Gastrocnemius medialis (tissue), 4 donors: ENCODE measurements around the gene CD5L. TPM values are rescaled to one million over a fixed set of nuclear protein-coding genes. Genes with fewer than 3 reads are reported as not detected.

Experiments used
- ATAC-seq, 2 donors: fragments of 150-250 bp; one replicate each; pipeline ENCODE4 v1.9.1; 2016
- DNase-seq, 2 donors: peaks; one replicate each; pipeline ENCODE4 v3.0.0-alpha.2; 2019
- H3K27ac ChIP-seq, 4 donors: fragments of 200-600 bp; sonication (generic); 1 replicate in 1 of 4; 2 replicates in 3 of 4; pipeline ENCODE4 v1.5.1; 2016 to 2018; ENCODE audit warnings: mild to moderate bottlenecking in 2 of 4, moderate library complexity in 1 of 4
- H3K27me3 ChIP-seq, 3 donors: fragments of 200-600 bp; sonication (generic) in 2 of 3; 1 replicate in 1 of 3; 2 replicates in 2 of 3; pipeline versions ENCODE4 v1.5.1 to v1.6.0; 2016 to 2019; ENCODE audit warnings: mild to moderate bottlenecking in 1 of 3, moderate library complexity in 1 of 3
- H3K36me3 ChIP-seq, 2 donors: fragments of 200-600 bp; sonication (generic) in 1 of 2; one replicate each; pipeline ENCODE4 v1.5.1; 2017 to 2018
- H3K4me1 ChIP-seq, 2 donors: fragments of 200-600 bp; sonication (generic) in 1 of 2; one replicate each; pipeline ENCODE4 v1.5.1; 2016 to 2017; ENCODE audit warnings: mild to moderate bottlenecking in 2 of 2
- H3K4me3 ChIP-seq, 4 donors: fragments of 200-600 bp; sonication (generic) in 3 of 4; 1 replicate in 1 of 4; 2 replicates in 3 of 4; pipeline ENCODE4 v1.5.1; 2016 to 2019; ENCODE audit warnings: mild to moderate bottlenecking in 2 of 4
- H3K9me3 ChIP-seq, 3 donors: fragments of 200-600 bp; sonication (generic) in 2 of 3; 1 replicate in 1 of 3; 2 replicates in 2 of 3; pipeline ENCODE4 v1.5.1; 2016 to 2019
- POLR2A ChIP-seq, 2 donors: fragments of 450-650 bp; IDR thresholded peaks; one replicate each; pipeline ENCODE4 v1.6.1; 2017; ENCODE audit warnings: antibody characterized with exemption in 2 of 2, mild to moderate bottlenecking in 2 of 2, moderate library complexity in 2 of 2
- in situ Hi-C, 4 donors: fragments of 200-750 bp; cut with MboI; loops; one replicate each; pipeline versions ENCODE4 v1.15.0 to v1.8.0; 2017; ENCODE audit warnings: low sequenced_read_pairs in 4 of 4
- intact Hi-C: fragments of 100-400 bp; cut with DNase I; formaldehyde crosslinking; loops from one replicate; pipeline ENCODE4 v1.15.1; 2023; ENCODE audit warnings: low total_unique reads
- total RNA-seq, 4 donors: library from RNA; depleted of rRNA; stranded (reverse); fragments of >200 nt; gene quantifications; one replicate each; pipeline versions ENCODE4 v1.1.0 to v1.2.3, GENCODE V29; 2016
- TF ChIP-seq, protein P1 (sequence below), 5 experiments: fragments of 450-650 bp in 3 of 5; fragments of 200-600 bp in 2 of 5; sonication (generic) in 2 of 5; IDR thresholded peaks in 4 of 5; conservative IDR thresholded peaks in 1 of 5; 1 replicate in 4 of 5; 2 replicates in 1 of 5; pipeline ENCODE4 v1.5.1; 2016 to 2019; ENCODE audit warnings: antibody characterized with exemption in 5 of 5, mild to moderate bottlenecking in 3 of 5, moderate library complexity in 3 of 5

Gene CD5L
- total RNA-seq, 4 donors from 2014 or later: not detected

GRCh38 chr1:157868654-157869053 is 27.0 kb upstream of the CD5L start:
- Histone ChIP-seq H3K9me3 (no peaks in the 10 kb centered on the region), H3K4me1 (no peaks in the 10 kb centered on the region), H3K4me3 (no peak overlapping the region), H3K27ac (no peak overlapping the region), H3K27me3 (no peaks in the 10 kb centered on the region), H3K36me3 (no peaks in the 10 kb centered on the region)
- ATAC-seq (no peak), DNase-seq (no peak)
- TF ChIP-seq, protein P1, sequence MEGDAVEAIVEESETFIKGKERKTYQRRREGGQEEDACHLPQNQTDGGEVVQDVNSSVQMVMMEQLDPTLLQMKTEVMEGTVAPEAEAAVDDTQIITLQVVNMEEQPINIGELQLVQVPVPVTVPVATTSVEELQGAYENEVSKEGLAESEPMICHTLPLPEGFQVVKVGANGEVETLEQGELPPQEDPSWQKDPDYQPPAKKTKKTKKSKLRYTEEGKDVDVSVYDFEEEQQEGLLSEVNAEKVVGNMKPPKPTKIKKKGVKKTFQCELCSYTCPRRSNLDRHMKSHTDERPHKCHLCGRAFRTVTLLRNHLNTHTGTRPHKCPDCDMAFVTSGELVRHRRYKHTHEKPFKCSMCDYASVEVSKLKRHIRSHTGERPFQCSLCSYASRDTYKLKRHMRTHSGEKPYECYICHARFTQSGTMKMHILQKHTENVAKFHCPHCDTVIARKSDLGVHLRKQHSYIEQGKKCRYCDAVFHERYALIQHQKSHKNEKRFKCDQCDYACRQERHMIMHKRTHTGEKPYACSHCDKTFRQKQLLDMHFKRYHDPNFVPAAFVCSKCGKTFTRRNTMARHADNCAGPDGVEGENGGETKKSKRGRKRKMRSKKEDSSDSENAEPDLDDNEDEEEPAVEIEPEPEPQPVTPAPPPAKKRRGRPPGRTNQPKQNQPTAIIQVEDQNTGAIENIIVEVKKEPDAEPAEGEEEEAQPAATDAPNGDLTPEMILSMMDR (IDR thresholded peaks at IDR 0.05 in 4 of 5, conservative IDR thresholded peaks at IDR 0.05 in 1 of 5): no peak
- TF ChIP-seq POLR2A (IDR thresholded peaks at IDR 0.05): no peak
- in situ Hi-C loops: no loop called here
- intact Hi-C loops: no loop called here

DNA sequence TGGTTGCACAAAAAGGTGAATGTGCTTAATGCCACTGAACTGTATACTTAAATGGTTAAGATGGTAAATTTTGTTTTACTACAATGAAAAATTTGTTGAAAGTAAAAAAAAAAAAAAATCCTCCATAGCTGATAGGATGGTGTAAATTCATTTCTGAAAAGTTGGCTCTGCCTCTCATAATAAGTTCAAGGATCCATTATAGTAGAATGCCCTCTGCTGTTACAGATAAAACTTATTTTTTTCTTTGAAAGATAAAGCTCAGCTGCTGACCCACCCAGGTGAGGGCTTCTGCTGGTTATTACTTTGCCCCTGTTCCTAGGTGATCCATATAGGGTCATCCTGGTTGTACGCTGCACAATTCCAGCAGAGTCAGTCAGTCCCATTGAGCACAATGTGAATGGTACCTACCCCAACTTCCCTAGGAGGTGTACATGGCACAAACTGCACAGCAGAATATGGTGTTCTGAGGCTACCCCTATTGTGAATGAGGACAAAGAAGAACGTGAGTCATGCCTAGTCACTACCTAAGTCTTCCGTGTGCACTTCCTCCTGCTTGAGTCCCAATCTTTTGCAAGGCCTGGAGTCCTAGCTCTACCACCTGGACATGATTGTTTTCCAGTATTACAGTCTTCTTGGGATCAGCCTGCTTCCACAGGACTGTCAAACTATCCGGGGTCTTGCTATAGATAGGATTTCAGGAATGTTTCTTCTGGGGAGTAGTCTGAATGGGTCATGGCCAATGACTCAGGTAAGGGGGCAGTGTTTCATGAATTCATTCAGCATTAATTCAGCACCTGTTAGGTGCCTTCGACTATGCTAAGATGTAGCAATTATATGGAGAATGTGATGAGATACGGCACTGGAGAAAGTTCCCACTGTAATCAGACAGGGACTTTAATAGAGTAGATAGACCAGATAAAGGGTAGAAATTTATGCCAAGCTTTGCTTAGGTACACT is 20.8 kb upstream of the CD5L start:
- DNase-seq: no peak
- no peak overlapping the region for H3K4me3 ChIP-seq
- no peak overlapping the region for H3K27ac ChIP-seq
- ATAC-seq: no peak
- no peaks in the 10 kb centered on the region for H3K9me3 ChIP-seq
- intact Hi-C loops (no loop called here), in situ Hi-C loops (no loop called here)
- H3K27me3 ChIP-seq: no peaks in the 10 kb centered on the region
- no peak for TF ChIP-seq POLR2A (IDR thresholded peaks at IDR 0.05)
- TF ChIP-seq, protein P1 (IDR thresholded peaks at IDR 0.05 in 4 of 5, conservative IDR thresholded peaks at IDR 0.05 in 1 of 5): no peak
- no peaks in the 10 kb centered on the region for H3K4me1 ChIP-seq
- H3K36me3 ChIP-seq: no peaks in the 10 kb centered on the region

DNA sequence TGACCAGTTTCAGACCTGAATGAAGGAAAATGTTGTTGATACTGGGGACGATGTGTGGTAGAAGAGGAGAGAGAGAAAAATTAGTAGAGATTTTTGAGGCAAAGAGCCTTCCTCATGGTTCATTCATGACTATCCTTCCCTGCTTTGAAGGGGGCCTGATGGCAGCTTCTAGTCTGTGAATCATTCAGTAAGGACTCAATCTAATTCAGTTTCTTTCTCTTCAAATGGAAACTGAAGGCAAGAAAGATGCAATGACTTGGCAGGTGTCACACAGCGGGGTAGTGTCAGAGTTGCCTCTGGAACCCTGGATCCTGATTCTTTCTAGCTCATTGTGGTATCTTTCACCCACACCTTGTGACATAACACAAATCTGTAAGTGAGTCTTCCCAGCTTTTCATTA is 14.9 kb upstream of the CD5L start:
- TF ChIP-seq POLR2A (IDR thresholded peaks at IDR 0.05): no peak
- TF ChIP-seq, protein P1 (IDR thresholded peaks at IDR 0.05 in 4 of 5, conservative IDR thresholded peaks at IDR 0.05 in 1 of 5): no peak
- DNase-seq (no peak), ATAC-seq (no peak)
- Histone ChIP-seq H3K27me3 (no peaks in the 10 kb centered on the region), H3K4me3 (no peak overlapping the region), H3K4me1 (no peaks in the 10 kb centered on the region), H3K36me3 (no peaks in the 10 kb centered on the region), H3K9me3 (no peaks in the 10 kb centered on the region), H3K27ac (no peak overlapping the region)
- in situ Hi-C loops: no loop called here
- intact Hi-C loops: no loop called here

GRCh38 chr1:157852476-157852875 is 10.9 kb upstream of the CD5L start:
- no peak overlapping the region for H3K27ac ChIP-seq
- DNase-seq: no peak
- ATAC-seq: no peak
- H3K4me1 ChIP-seq: no peaks in the 10 kb centered on the region
- no peak overlapping the region for H3K4me3 ChIP-seq
- intact Hi-C loops (no loop called here), in situ Hi-C loops (no loop called here)
- no peaks in the 10 kb centered on the region for H3K27me3 ChIP-seq
- TF ChIP-seq POLR2A (IDR thresholded peaks at IDR 0.05): no peak
- no peaks in the 10 kb centered on the region for H3K36me3 ChIP-seq
- H3K9me3 ChIP-seq: no peaks in the 10 kb centered on the region

DNA sequence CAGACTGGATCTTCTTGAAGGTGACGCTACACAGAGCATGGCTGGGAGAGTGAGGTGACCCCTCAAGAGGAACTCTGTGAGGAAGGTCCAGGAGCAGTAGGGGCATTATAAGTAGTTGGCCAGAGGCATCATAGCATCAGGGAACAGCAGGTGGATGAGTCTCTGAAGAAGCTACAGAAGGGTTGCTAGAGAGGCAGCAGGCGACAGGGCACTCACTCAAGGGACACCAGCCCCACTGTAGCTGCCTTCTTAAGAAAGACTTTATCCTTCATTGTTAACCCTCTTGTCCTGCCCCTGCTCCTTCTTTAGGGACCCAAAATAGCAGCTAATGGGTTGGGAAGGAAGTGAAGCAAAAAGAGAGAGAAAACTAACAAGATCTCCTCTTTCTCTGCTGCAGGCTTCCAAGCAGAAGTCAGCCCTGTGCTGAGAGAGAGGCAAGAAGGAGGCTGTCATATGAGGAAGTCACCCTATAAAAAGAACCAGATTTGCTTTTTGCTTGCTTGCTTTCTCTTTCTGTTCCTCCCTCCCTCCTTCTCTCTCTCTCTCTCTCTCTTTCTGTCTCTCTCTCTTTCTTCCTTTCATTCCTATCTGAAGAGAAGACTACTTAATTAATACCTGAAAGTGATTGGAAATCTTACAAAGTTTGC is 7.7 kb upstream of the CD5L start:
- intact Hi-C loops: no loop called here
- Histone ChIP-seq H3K9me3 (no peaks in the 10 kb centered on the region), H3K27me3 (no peaks in the 10 kb centered on the region), H3K36me3 (no peaks in the 10 kb centered on the region), H3K4me3 (no peak overlapping the region), H3K27ac (no peak overlapping the region), H3K4me1 (no peaks in the 10 kb centered on the region)
- TF ChIP-seq, protein P1 (IDR thresholded peaks at IDR 0.05 in 4 of 5, conservative IDR thresholded peaks at IDR 0.05 in 1 of 5): no peak
- no peak for TF ChIP-seq POLR2A (IDR thresholded peaks at IDR 0.05)
- ATAC-seq (no peak), DNase-seq (no peak)
- in situ Hi-C loops: no loop called here
